Adrenal gland (tissue), 5 donors: ENCODE data around the gene HOXD11.

Source experiments
- POLR2A ChIP-seq, 2 donors: fragments of 450-650 bp; IDR thresholded peaks; one replicate each; pipeline ENCODE4 v1.6.1; 2017; ENCODE audit warnings: antibody characterized with exemption in 2 of 2, mild to moderate bottlenecking in 2 of 2, moderate library complexity in 1 of 2
- TF ChIP-seq, protein P1 (sequence below), 6 experiments: fragments of 450-650 bp in 4 of 6; fragments of 200-600 bp in 2 of 6; sonication (generic) in 1 of 6; IDR thresholded peaks; 1 replicate in 5 of 6; 2 replicates in 1 of 6; pipeline versions ENCODE4 v1.5.1 to v1.8.0; 2016 to 2021; ENCODE audit warnings: antibody characterized with exemption in 6 of 6, mild to moderate bottlenecking in 2 of 6, moderate library complexity in 1 of 6
- donor health status: DM: no; HTN: no; CAD: no.

GRCh38 chr2:176145085-176145969, 38.2 kb downstream of the HOXD11 start:
- TF ChIP-seq POLR2A (IDR thresholded peaks at IDR 0.05): no peak
- TF ChIP-seq, protein P1, sequence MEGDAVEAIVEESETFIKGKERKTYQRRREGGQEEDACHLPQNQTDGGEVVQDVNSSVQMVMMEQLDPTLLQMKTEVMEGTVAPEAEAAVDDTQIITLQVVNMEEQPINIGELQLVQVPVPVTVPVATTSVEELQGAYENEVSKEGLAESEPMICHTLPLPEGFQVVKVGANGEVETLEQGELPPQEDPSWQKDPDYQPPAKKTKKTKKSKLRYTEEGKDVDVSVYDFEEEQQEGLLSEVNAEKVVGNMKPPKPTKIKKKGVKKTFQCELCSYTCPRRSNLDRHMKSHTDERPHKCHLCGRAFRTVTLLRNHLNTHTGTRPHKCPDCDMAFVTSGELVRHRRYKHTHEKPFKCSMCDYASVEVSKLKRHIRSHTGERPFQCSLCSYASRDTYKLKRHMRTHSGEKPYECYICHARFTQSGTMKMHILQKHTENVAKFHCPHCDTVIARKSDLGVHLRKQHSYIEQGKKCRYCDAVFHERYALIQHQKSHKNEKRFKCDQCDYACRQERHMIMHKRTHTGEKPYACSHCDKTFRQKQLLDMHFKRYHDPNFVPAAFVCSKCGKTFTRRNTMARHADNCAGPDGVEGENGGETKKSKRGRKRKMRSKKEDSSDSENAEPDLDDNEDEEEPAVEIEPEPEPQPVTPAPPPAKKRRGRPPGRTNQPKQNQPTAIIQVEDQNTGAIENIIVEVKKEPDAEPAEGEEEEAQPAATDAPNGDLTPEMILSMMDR (IDR thresholded peaks at IDR 0.05): no peak
